Measurements from ENCODE around the gene COL1A1. TPM values are rescaled to one million over a fixed set of nuclear protein-coding genes. Genes with fewer than 3 reads are reported as not detected.

COL1A1 gene
- total RNA-seq, 1 experiment from 2014 or later = 20.7 TPM

- peaks cover 9% of the 10 kb centered on the region; the same call in 1 of the 2 replicates for H3K4me1 ChIP-seq (replicated peaks; ENCODE audit: insufficient read depth)
- POLR2A ChIA-PET (ENCODE audit: unreplicated experiment) = no interaction called here
- no peaks in the 10 kb centered on the region for H3K9me3 ChIP-seq (ENCODE audit: insufficient read depth, low read depth)
- no peaks in the 10 kb centered on the region for H3K79me2 ChIP-seq (ENCODE audit: low read depth)
- no peak overlapping the region for H3K4me3 ChIP-seq
- no peak overlapping the region for H3K27ac ChIP-seq
- BruUV-seq (replicated peaks) = no TSS peak
- intact Hi-C loops (cut with micrococcal nuclease; ENCODE audit: unreplicated experiment) = loop anchor here (5.0 to 10.0 kb wide), 2 partner anchors 159 to 491 kb away; no protein-coding TSS in a partner anchor
- no peaks in the 10 kb centered on the region for H3K36me3 ChIP-seq (ENCODE audit: low read depth)
- H4K20me1 ChIP-seq (ENCODE audit: insufficient read depth) = no peaks in the 10 kb centered on the region
- H3F3A ChIP-seq (ENCODE audit: insufficient read depth, low read depth) = peaks cover 11% of the 10 kb centered on the region; the same call in 1 of the 2 replicates
- peaks cover 69% of the 10 kb centered on the region for H3K27me3 ChIP-seq (ENCODE audit: insufficient read depth, low read depth)
- H3K9me2 ChIP-seq (ENCODE audit: insufficient read depth) = no peaks in the 10 kb centered on the region
- TF ChIP-seq CTCF (conservative IDR thresholded peaks at IDR 0.05) = no peak
- no peak for TF ChIP-seq EZH2 (IDR thresholded peaks at IDR 0.05; ENCODE audit: low read depth)
- H2AFZ ChIP-seq = no peak overlapping the region
- DNase-seq = no peak
- H3K4me2 ChIP-seq = no peak overlapping the region
- CTCF ChIA-PET = interaction anchor here (0.6 to 0.9 kb wide), 2 partner anchors 14 to 69 kb away, joined by 3 to 4 read pairs; no protein-coding TSS in a partner anchor
Measured at GRCh38 chr17:50203604-50204345, 2.3 kb upstream of the COL1A1 start.

- Histone ChIP-seq H2AFZ (no peak overlapping the region), H3F3A (ENCODE audit: insufficient read depth, low read depth) (peaks cover 15% of the 10 kb centered on the region; the same call in 1 of the 2 replicates), H3K27ac (no peak overlapping the region), H4K20me1 (ENCODE audit: insufficient read depth) (no peaks in the 10 kb centered on the region), H3K9me3 (ENCODE audit: insufficient read depth, low read depth) (no peaks in the 10 kb centered on the region), H3K79me2 (ENCODE audit: low read depth) (no peaks in the 10 kb centered on the region), H3K9me2 (ENCODE audit: insufficient read depth) (no peaks in the 10 kb centered on the region), H3K36me3 (ENCODE audit: low read depth) (no peaks in the 10 kb centered on the region), H3K4me3 (no peak overlapping the region), H3K27me3 (ENCODE audit: insufficient read depth, low read depth) (peaks cover 69% of the 10 kb centered on the region), H3K4me1 (replicated peaks; ENCODE audit: insufficient read depth) (peaks cover 14% of the 10 kb centered on the region; the same call in 1 of the 2 replicates), H3K4me2 (no peak overlapping the region)
- no peak for TF ChIP-seq CTCF (conservative IDR thresholded peaks at IDR 0.05)
- no peak for TF ChIP-seq EZH2 (IDR thresholded peaks at IDR 0.05; ENCODE audit: low read depth)
- ChIA-PET CTCF (interaction anchor here (0.6 kb wide), 1 partner anchor 15 kb away, joined by 4 read pairs; no protein-coding TSS in a partner anchor), POLR2A (ENCODE audit: unreplicated experiment) (no interaction called here)
- no TSS peak for BruUV-seq (replicated peaks)
- no peak for DNase-seq
- intact Hi-C loops (cut with micrococcal nuclease; ENCODE audit: unreplicated experiment) = loop anchor here (5.0 to 10.0 kb wide), 2 partner anchors 159 to 492 kb away; no protein-coding TSS in a partner anchor
Measured at GRCh38 chr17:50203086-50203485, 1.7 kb upstream of the COL1A1 start.

- Histone ChIP-seq H3K27me3 (ENCODE audit: insufficient read depth, low read depth) (peaks cover 48% of the 10 kb centered on the region), H3K4me1 (replicated peaks; ENCODE audit: insufficient read depth) (peaks cover 22% of the 10 kb centered on the region), H3K27ac (0 out of 2 replicates have a peak overlapping the region, but pooled peaks have one; percentile 84), H3K9me3 (ENCODE audit: insufficient read depth, low read depth) (no peaks in the 10 kb centered on the region), H3K4me3 (peak overlapping the region; percentile 62; the same call in 1 of the 2 replicates), H3K79me2 (ENCODE audit: low read depth) (no peaks in the 10 kb centered on the region), H3F3A (ENCODE audit: insufficient read depth, low read depth) (peaks cover 15% of the 10 kb centered on the region; the same call in 1 of the 2 replicates), H3K4me2 (peak overlapping the region; percentile 92), H3K36me3 (ENCODE audit: low read depth) (no peaks in the 10 kb centered on the region), H3K9me2 (ENCODE audit: insufficient read depth) (no peaks in the 10 kb centered on the region), H2AFZ (peak overlapping the region; percentile 80), H4K20me1 (ENCODE audit: insufficient read depth) (no peaks in the 10 kb centered on the region)
- TF ChIP-seq CTCF (conservative IDR thresholded peaks at IDR 0.05) (peak; percentile 100), EZH2 (IDR thresholded peaks at IDR 0.05; ENCODE audit: low read depth) (no peak)
- CTCF ChIA-PET = interaction anchor here (0.5 to 1.3 kb wide), 14 partner anchors 31 to 453 kb away, joined by 3 to 23 read pairs (median 8); partner anchors contain the start of gene TMEM92
- BruUV-seq (replicated peaks) = no TSS peak
- intact Hi-C loops (cut with micrococcal nuclease; ENCODE audit: unreplicated experiment) = loop anchor here (1.0 to 10.0 kb wide), 6 partner anchors 73 to 494 kb away; no protein-coding TSS in a partner anchor
- POLR2A ChIA-PET (ENCODE audit: unreplicated experiment) = interaction anchor here (0.6 to 1.0 kb wide), 2 partner anchors 74 to 243 kb away, joined by 3 to 6 read pairs; no protein-coding TSS in a partner anchor
- peak; percentile 76 to 91 for DNase-seq
Measured at GRCh38 chr17:50200457-50201275, 765 bp downstream of the COL1A1 start.
